CD14-positive monocyte (primary cell): Measurements from ENCODE around the gene LDB3. TPM values are rescaled to one million over a fixed set of nuclear protein-coding genes. Genes with fewer than 3 reads are reported as not detected.

Source experiments
- DNase-seq, 3 donors: peaks; one replicate each; pipeline ENCODE4 v3.0.0-alpha.2; 2011 to 2022
- H2AFZ ChIP-seq: 2 replicates; pipeline ENCODE4 v1.6.0; 2012; ENCODE audit warnings: mild to moderate bottlenecking, low read depth, low read length, inconsistent platforms; ENCODE audit not compliant: insufficient read depth, poor library complexity, severe bottlenecking
- H3K27ac ChIP-seq, 2 donors: 1 replicate in 1 of 2; 2 replicates in 1 of 2; pipeline ENCODE4 v1.5.1; 2012 to 2013; ENCODE audit warnings: low read length in 2 of 2, control low read depth in 1 of 2, inconsistent platforms in 1 of 2, low read depth in 1 of 2, mild to moderate bottlenecking in 1 of 2
- H3K27me3 ChIP-seq, 2 donors: one replicate each; pipeline versions ENCODE4 v1.6.0 to v1.6.1; 2011 to 2013; ENCODE audit warnings: low read length in 2 of 2; ENCODE audit not compliant: control insufficient read depth in 2 of 2, insufficient read depth in 2 of 2
- H3K36me3 ChIP-seq, 2 donors: replicated peaks in 1 of 2; 1 replicate in 1 of 2; 2 replicates in 1 of 2; pipeline versions ENCODE4 v1.5.1 to v1.6.1; 2012 to 2013; ENCODE audit warnings: low read length in 2 of 2, control low read depth in 1 of 2, inconsistent platforms in 1 of 2, mild to moderate bottlenecking in 1 of 2; ENCODE audit not compliant: insufficient read depth in 2 of 2, control insufficient read depth in 1 of 2
- H3K4me1 ChIP-seq, 2 donors: 1 replicate in 1 of 2; 2 replicates in 1 of 2; pipeline versions ENCODE4 v1.5.1 to v1.6.1; 2012 to 2013; ENCODE audit warnings: low read length in 2 of 2, control low read depth in 1 of 2, inconsistent platforms in 1 of 2, mild to moderate bottlenecking in 1 of 2, moderate library complexity in 1 of 2; ENCODE audit not compliant: insufficient read depth in 2 of 2, control insufficient read depth in 1 of 2
- H3K4me2 ChIP-seq: replicated peaks from 2 replicates; pipeline ENCODE3; 2012; ENCODE audit warnings: low read length, moderate library complexity, mild to moderate bottlenecking; ENCODE audit not compliant: poor library complexity, severe bottlenecking; ENCODE audit errors: extremely low read depth
- H3K4me3 ChIP-seq, 3 experiments: fragments of 200-600 bp in 1 of 3; sonication (generic) in 1 of 3; replicated peaks in 1 of 3; 1 replicate in 2 of 3; 2 replicates in 1 of 3; pipeline ENCODE4 v1.5.1; 2011 to 2013; ENCODE audit warnings: low read length in 3 of 3, mild to moderate bottlenecking in 3 of 3, control low read depth in 2 of 3, low read depth in 2 of 3, inconsistent platforms in 1 of 3, moderate library complexity in 1 of 3
- H3K79me2 ChIP-seq: 2 replicates; pipeline ENCODE4 v1.6.0; 2012; ENCODE audit warnings: mild to moderate bottlenecking, control low read depth, inconsistent platforms, low read length, moderate library complexity; ENCODE audit not compliant: insufficient read depth
- H3K9ac ChIP-seq: 2 replicates; pipeline ENCODE4 v1.6.0; 2017; ENCODE audit warnings: low read length, mild to moderate bottlenecking; ENCODE audit not compliant: insufficient read depth, poor library complexity, severe bottlenecking
- H3K9me3 ChIP-seq, 2 donors: replicated peaks in 1 of 2; 1 replicate in 1 of 2; 2 replicates in 1 of 2; pipeline versions ENCODE4 v1.5.1 to v1.6.1; 2012 to 2013; ENCODE audit warnings: low read length in 2 of 2, control low read depth in 1 of 2; ENCODE audit not compliant: control insufficient read depth in 1 of 2, insufficient read depth in 1 of 2
- H4K20me1 ChIP-seq: 2 replicates; pipeline ENCODE4 v1.6.0; 2012; ENCODE audit warnings: mild to moderate bottlenecking, low read length, control low read depth, moderate library complexity; ENCODE audit not compliant: insufficient read depth
- H3K27ac Mint-ChIP-seq, 7 donors: one replicate each; pipeline ENCODE4 v1.8.0; 2020; ENCODE audit warnings: mild to moderate bottlenecking in 7 of 7, mixed read lengths in 7 of 7, moderate library complexity in 6 of 7, inconsistent platforms in 2 of 7
- H3K27me3 Mint-ChIP-seq, 3 donors: one replicate each; pipeline ENCODE4 v1.8.0; 2021 to 2022; ENCODE audit warnings: low read depth in 3 of 3, mild to moderate bottlenecking in 3 of 3, mixed read lengths in 3 of 3, moderate library complexity in 3 of 3, inconsistent platforms in 1 of 3
- H3K36me3 Mint-ChIP-seq, 2 donors: one replicate each; pipeline ENCODE4 v1.8.0; 2020; ENCODE audit warnings: mixed read lengths in 2 of 2, inconsistent platforms in 1 of 2, mild to moderate bottlenecking in 1 of 2
- H3K4me1 Mint-ChIP-seq: one replicate; pipeline ENCODE4 v1.8.0; 2020; ENCODE audit warnings: mild to moderate bottlenecking, mixed read lengths
- H3K4me3 Mint-ChIP-seq, 2 donors: one replicate each; pipeline ENCODE4 v1.8.0; 2020; ENCODE audit warnings: mild to moderate bottlenecking in 2 of 2, mixed read lengths in 2 of 2, moderate library complexity in 1 of 2
- H3K9me3 Mint-ChIP-seq, 7 donors: one replicate each; pipeline ENCODE4 v1.8.0; 2020 to 2022; ENCODE audit warnings: mixed read lengths in 7 of 7, mild to moderate bottlenecking in 6 of 7, moderate library complexity in 6 of 7, inconsistent platforms in 2 of 7
- CTCF ChIP-seq: fragments of 200-600 bp; IDR thresholded peaks from one replicate; pipeline ENCODE4 v1.8.0; 2022; ENCODE audit warnings: antibody characterized with exemption, mild to moderate bottlenecking
- WGBS: methylation state at CpG from one replicate; pipeline ENCODE4 v1.1.5; 2013; ENCODE audit warnings: missing lambda C conversion rate; ENCODE audit not compliant: insufficient coverage; 5-methylcytosine and 5-hydroxymethylcytosine counted together
- intact Hi-C, 2 donors: fragments of 100-400 bp; cut with micrococcal nuclease; formaldehyde crosslinking; loops; one replicate each; pipeline versions ENCODE4 v1.15.0 to v1.15.1; 2023
- polyA plus RNA-seq, 3 donors: library from polyadenylated mRNA; depleted of rRNA in 1 of 3; unstranded in 2 of 3; stranded (reverse) in 1 of 3; fragments of 300-500 nt in 2 of 3; fragments of >200 nt in 1 of 3; fragmentation: Illumina TruSeq in 2 of 3; gene quantifications; 1 replicate in 2 of 3; 2 replicates in 1 of 3; pipeline ENCODE4 v1.2.3, GENCODE V29; 2012 to 2021

The LDB3 gene
- polyA plus RNA-seq, 3 donors: not detected

GRCh38 chr10:86653987-86654386, 14.3 kb upstream of the LDB3 start:
- no peak for TF ChIP-seq CTCF
- Mint-ChIP-seq H3K36me3 (no peaks in the 10 kb centered on the region), H3K27me3 (peaks cover 0 to 2% (median 0%) of the 10 kb centered on the region in 3 donors), H3K27ac (no peak overlapping the region), H3K4me3 (no peak overlapping the region), H3K4me1 (no peaks in the 10 kb centered on the region), H3K9me3 (no peaks in the 10 kb centered on the region)
- Histone ChIP-seq H4K20me1 (no peaks in the 10 kb centered on the region), H3K9me3 (no peaks in the 10 kb centered on the region), H3K79me2 (no peaks in the 10 kb centered on the region), H3K27me3 (no peaks in the 10 kb centered on the region), H3K27ac (no peak overlapping the region), H3K4me1 (no peaks in the 10 kb centered on the region), H3K9ac (no peak overlapping the region), H3K4me2 (no peak overlapping the region), H3K36me3 (no peaks in the 10 kb centered on the region), H2AFZ (no peak overlapping the region), H3K4me3 (no peak overlapping the region)
- WGBS: 93% methylated on average over 3 of the region's 3 CpGs
- intact Hi-C loops: no loop called here
- DNase-seq: no peak

- Histone ChIP-seq H3K9ac (no peak within 1 kb of the TSS), H3K36me3 (no peaks in the 10 kb centered on the region), H3K9me3 (no peaks in the 10 kb centered on the region), H3K27ac (no peak within 1 kb of the TSS), H3K79me2 (no peaks in the 10 kb centered on the region), H3K27me3 (no peaks in the 10 kb centered on the region), H3K4me2 (no peak within 1 kb of the TSS), H2AFZ (no peak within 1 kb of the TSS), H4K20me1 (no peaks in the 10 kb centered on the region), H3K4me3 (no peak within 1 kb of the TSS), H3K4me1 (no peaks in the 10 kb centered on the region)
- Mint-ChIP-seq H3K27ac (no peak within 1 kb of the TSS), H3K4me3 (no peak within 1 kb of the TSS), H3K4me1 (no peaks in the 10 kb centered on the region), H3K27me3 (peaks cover 0 to 2% (median 0%) of the 10 kb centered on the region in 3 donors), H3K36me3 (no peaks in the 10 kb centered on the region), H3K9me3 (no peaks in the 10 kb centered on the region)
- 94% methylated on average over 11 of the region's 17 CpGs for WGBS
- intact Hi-C loops: no loop called here
- DNase-seq: no peak
- TF ChIP-seq CTCF: no peak
These were observed 13.7 kb upstream of the LDB3 start, which contains the start of gene OPN4 for GRCh38 chr10:86654411-86655172. TSS of gene OPN4 (plus strand) at chr10:86654547. CDS start at chr10:86654784, 237 bp downstream.
